22Rv1 (cell line): Measurements from ENCODE around the gene TMEM170A.

Source experiments
- H3K27ac ChIP-seq: fragments of 450-650 bp; 2 replicates; pipeline ENCODE4 v1.5.1; 2017
- CTCF ChIP-seq: fragments of 450-650 bp; IDR thresholded peaks from 2 replicates; pipeline ENCODE4 v1.5.1; 2017; ENCODE audit warnings: mild to moderate bottlenecking
- ZFX ChIP-seq: fragments of 450-650 bp; IDR thresholded peaks from 2 replicates; pipeline ENCODE4 v1.6.1; 2017; ENCODE audit warnings: antibody characterized with exemption, borderline replicate concordance

The TMEM170A gene

GRCh38 chr16:75486014-75486675 lies 21.7 kb upstream of the TMEM170A start:
- TF ChIP-seq ZFX = no peak
- TF ChIP-seq CTCF = no peak
- H3K27ac ChIP-seq = no peak overlapping the region

GRCh38 chr16:75485230-75486013 lies 20.9 kb upstream of the TMEM170A start:
- no peak overlapping the region for H3K27ac ChIP-seq
- TF ChIP-seq CTCF (no peak), ZFX (no peak)

DNA sequence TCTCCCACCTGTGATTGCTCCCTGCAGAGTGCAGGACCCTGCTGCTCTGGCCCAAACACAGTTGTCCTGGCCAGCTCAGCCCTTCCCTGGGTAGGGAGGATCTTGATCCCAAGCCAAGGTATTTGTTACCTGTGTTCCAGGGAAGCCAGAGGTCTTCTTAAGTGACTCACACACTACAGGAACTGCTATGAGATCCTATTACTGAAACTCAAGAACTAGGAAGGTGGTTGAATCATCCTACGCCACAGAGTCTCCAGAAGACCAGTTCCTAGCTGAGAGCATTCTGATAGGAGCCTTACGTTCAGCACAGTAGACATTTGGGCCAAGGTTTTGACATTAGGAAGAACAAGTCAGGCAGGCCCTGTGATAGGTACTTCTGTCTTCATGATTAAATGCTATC lies 18.7 kb upstream of the TMEM170A start:
- H3K27ac ChIP-seq = peak overlapping the region; percentile 43; the same call in 1 of the 2 replicates
- TF ChIP-seq ZFX = no peak

GRCh38 chr16:75482434-75483205 lies 18.1 kb upstream of the TMEM170A start:
- H3K27ac ChIP-seq = peak overlapping the region; percentile 43; the same call in 1 of the 2 replicates
- no peak for TF ChIP-seq ZFX
- no peak for TF ChIP-seq CTCF

DNA sequence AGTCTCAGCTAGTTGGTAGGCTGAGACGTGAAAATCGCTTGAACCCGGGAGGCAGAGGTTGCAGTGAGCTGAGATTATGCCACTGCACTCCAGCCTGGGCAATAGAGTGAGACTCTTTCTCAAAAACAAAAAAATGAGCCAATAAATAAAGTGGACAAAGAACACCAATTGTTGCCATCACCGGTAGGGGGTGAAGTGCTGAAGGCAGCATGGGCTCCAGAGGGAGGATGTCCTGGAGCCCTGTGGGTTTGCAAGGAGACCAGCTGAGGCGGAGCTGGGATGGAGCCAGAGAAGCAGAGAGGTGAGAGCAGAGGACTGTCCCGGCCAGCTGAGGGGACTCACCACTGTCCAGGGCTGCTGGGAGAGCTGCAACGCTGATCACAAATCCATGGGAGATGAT lies 17.0 kb upstream of the TMEM170A start:
- no peak overlapping the region for H3K27ac ChIP-seq
- no peak; the same call in 1 of the 2 replicates for TF ChIP-seq CTCF
- TF ChIP-seq ZFX = no peak

DNA sequence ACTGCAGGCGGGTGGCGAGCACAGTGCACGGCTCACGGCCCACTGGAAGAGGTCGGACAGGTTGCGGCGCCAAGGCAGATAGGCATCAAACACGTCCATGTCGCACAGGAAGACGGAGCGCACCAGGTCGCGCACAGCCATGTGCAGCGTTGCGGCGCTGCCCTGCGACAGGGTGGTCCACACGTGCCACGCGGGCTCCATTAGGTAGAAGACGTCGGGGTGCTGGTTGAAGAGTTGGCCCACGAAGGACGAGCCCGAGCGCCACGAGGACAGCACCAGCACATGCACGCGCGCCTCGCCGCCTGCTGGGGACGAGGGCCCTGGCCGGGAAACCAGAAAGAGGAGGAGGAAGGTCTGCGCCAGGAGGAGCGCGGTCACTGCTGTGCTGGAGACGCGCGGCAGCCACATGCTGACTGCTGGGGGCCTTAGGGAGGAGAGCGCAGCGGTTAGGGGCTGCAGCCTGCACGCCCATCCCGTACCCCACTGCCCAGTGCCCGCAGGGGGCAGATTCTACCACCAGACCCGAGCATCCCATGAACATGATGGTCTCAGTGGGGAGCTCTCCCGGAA lies 15.0 kb upstream of the TMEM170A start:
- TF ChIP-seq CTCF (no peak), ZFX (no peak)
- no peak overlapping the region for H3K27ac ChIP-seq
